CD4-positive, alpha-beta T cell treated with Interleukin-17A for 4 hours (primary cell): ENCODE data around the gene ASB3.

Experiments used
- DNase-seq: peaks from one replicate; pipeline ENCODE4 v3.0.0-alpha.2; 2020; ENCODE audit warnings: mixed read lengths

The ASB3 gene

DNA sequence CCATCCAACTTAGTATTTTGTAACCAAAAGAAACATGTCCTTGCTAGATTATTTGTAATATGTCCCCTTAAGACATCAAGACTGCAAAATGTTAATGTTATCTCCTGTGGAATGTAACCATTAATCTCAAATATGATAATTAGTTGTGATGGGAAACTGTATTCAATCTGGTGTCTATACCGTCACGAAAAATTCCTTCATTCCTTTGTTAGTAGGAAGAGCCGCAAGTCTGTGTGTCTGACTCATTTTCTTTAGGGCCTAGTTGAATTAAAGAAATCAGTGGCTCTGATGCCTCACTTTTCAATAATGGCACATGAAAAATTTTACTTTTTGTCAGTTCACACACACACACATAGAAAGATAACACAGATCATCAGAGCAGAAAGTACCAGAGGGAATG, 146.3 kb downstream of the ASB3 start:
- no peak for DNase-seq

DNA sequence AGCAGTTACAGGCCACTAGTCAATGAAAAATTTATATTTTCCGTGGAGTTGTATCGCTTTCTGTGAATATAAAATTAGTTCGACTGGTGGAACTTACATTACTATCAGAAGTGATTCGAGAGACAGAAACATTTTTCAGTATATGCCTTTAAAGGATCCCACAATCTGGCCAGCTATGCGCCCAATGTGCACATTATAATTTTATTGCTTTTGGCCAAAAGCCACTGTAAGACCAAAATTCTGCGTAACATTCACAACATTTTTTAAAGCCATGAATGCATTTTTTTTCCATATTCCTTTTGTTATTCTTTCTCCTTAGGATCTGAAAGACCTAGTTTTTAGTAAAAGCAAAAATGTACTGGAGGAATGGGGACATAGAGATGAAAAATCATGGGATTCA, 150.2 kb downstream of the ASB3 start:
- no peak for DNase-seq

DNA sequence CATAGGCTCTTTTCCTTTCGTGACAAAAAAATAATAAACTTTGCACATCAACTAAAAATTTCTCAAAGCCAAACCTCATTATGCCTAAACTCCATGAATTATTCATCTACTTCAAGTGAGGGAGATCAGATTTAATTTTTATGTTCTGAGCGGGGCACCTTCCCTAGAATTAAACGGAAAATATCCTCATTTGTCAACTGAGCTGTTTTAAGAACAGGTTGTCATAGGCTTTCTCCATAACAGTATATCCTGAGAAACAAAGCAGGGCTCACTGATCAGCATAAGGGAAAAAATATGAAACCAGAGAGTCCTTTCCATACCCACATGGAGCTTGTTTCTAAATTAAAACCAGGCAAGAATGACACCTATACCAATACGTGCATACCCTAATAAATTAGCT, 150.6 kb downstream of the ASB3 start:
- no peak for DNase-seq

DNA sequence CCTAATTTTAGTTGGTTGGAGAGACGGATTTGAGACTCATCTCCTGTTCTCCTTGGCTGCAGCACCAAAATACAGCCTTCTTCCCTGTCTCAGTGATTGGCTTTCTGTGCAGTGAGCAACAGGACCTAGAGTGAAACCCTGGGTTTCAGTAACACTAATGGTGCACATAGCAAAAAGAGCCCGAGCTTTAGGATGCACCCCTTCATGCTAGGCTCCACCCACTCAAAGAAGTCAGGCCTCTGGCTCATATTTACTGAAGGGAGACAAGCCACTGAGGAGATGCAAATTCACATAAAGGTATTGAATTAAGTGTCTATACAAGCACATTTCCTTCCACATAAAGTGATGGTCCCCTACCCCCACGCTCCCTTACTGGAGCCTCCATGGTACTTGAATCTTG, 151.1 kb downstream of the ASB3 start:
- DNase-seq: no peak

DNA sequence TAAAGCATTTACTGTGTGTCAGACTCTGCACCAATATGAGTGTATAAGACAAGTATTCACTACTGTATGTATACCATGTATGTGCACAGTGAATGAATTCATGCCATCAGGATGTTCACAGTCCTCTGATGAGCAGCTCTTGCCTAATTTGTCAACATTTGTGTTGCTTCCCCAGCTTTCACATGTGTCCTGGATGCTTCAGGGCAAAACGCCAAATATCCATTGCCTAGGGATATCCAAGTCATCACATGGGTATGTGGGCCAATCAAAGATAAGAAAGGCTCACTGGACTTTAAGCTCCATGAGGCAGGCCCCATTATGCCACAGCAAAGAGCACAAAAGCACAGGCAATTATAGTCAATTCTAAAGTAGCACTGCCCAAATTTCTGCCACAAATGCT, 153.3 kb downstream of the ASB3 start:
- no peak for DNase-seq

DNA sequence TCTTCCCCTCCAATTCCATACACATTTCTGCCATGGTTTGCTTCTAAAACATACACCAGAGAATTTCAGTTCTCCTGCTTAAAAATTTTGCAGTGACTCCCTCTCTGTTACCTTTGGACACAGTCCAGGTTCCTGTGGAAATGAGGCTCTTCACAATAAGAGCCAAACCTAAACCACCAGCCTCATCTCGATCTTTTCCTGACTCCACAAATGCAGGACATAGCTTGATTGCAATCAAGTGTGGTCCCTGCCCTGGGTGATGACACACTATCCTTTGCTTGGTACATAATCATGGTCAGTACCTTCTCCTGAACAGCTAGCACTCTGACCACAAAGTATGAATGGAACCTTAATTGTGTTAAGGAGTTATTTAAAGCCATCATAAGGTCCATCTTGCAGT, 154.0 kb downstream of the ASB3 start:
- DNase-seq: no peak

- DNase-seq: no peak
Measured at GRCh38 chr2:53632126-53632460, 154.7 kb downstream of the ASB3 start.

GRCh38 chr2:53631313-53632125, 155.2 kb downstream of the ASB3 start:
- no peak for DNase-seq

GRCh38 chr2:53630026-53630606, 156.6 kb downstream of the ASB3 start:
- DNase-seq: no peak

DNA sequence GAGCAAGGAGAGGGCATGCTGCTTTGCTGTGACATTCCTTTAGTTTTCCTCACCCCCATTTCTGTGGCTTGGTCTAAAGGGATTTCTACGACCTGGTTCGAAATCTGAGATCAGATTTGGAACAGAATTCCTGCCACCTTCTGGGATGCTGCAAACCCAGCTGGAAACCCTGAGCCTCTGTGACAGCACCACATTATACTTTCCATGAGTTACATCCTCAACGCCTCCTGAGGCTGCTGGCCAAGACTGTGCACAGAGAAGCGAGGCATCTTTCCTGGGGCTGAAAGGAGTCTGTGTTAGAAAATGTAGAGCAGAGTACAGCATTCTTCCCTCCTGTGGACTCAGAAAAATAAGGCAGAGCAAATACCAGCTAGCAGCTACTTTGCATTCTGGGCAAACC, 157.3 kb downstream of the ASB3 start:
- no peak for DNase-seq

GRCh38 chr2:53629001-53629400, 157.8 kb downstream of the ASB3 start:
- no peak for DNase-seq

GRCh38 chr2:53622141-53622540, 164.6 kb downstream of the ASB3 start:
- DNase-seq: no peak

DNA sequence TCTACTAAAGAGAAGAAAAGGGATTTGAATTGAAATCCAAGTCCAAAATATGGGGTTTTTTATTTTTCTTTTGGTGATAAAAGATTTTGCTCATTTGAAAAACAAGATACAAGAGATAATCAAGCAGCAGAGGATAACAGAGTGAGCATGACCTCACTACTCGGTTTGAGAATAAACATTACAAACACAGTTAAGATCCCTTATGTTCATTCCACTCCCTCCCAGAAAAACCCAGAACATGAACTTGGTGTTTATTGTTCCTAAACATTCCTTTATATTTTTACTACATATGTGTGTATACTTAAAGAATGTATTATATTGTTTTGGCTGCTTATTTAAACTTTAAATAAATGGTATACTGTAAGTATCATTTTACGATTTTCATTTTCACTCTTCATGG, 165.8 kb downstream of the ASB3 start:
- DNase-seq: no peak
